Heart left ventricle (tissue), 16 donors: ENCODE measurements around the gene BDKRB2. TPM values are rescaled to one million over a fixed set of nuclear protein-coding genes. Genes with fewer than 3 reads are reported as not detected.

Source experiments
- ATAC-seq, 4 donors: fragments of 200-7000 bp; cut with Tn5 transposase; one replicate each; pipeline ENCODE4 v1.9.1; 2020 to 2022; ENCODE audit warnings: moderate library complexity in 4 of 4, mild to moderate bottlenecking in 3 of 4, moderate number of reproducible peaks in 1 of 4
- DNase-seq, 5 donors: peaks; one replicate each; pipeline ENCODE4 v3.0.0-alpha.2; 2020
- H3K27ac ChIP-seq, 12 donors: fragments of 200-600 bp; sonication (generic) in 4 of 12; one replicate each; pipeline versions ENCODE4 v1.5.0 to v1.8.0; 2016 to 2022; ENCODE audit warnings: mild to moderate bottlenecking in 2 of 12
- H3K27me3 ChIP-seq, 9 donors: fragments of 200-600 bp; sonication (generic) in 2 of 9; one replicate each; pipeline versions ENCODE4 v1.5.1 to v1.8.0; 2016 to 2022; ENCODE audit warnings: mild to moderate bottlenecking in 3 of 9
- H3K36me3 ChIP-seq, 9 donors: fragments of 200-600 bp; sonication (generic) in 2 of 9; one replicate each; pipeline versions ENCODE4 v1.5.0 to v1.8.0; 2018 to 2022; ENCODE audit warnings: mild to moderate bottlenecking in 2 of 9
- H3K4me1 ChIP-seq, 12 donors: fragments of 200-600 bp; sonication (generic) in 4 of 12; one replicate each; pipeline versions ENCODE4 v1.5.0 to v1.8.0; 2016 to 2022; ENCODE audit warnings: mild to moderate bottlenecking in 3 of 12
- H3K4me3 ChIP-seq, 12 donors: fragments of 200-600 bp; sonication (generic) in 4 of 12; one replicate each; pipeline versions ENCODE4 v1.5.0 to v1.8.0; 2017 to 2022; ENCODE audit warnings: mild to moderate bottlenecking in 9 of 12, moderate library complexity in 4 of 12
- H3K9me3 ChIP-seq, 12 donors: fragments of 200-600 bp; sonication (generic) in 4 of 12; one replicate each; pipeline versions ENCODE4 v1.5.0 to v1.8.0; 2016 to 2022; ENCODE audit warnings: mild to moderate bottlenecking in 1 of 12
- CTCF ChIP-seq, 12 donors: fragments of 200-600 bp; sonication (generic) in 4 of 12; IDR thresholded peaks; one replicate each; pipeline versions ENCODE4 v1.5.0 to v1.8.0; 2018 to 2022; ENCODE audit warnings: antibody characterized with exemption in 12 of 12, mild to moderate bottlenecking in 5 of 12
- POLR2A ChIP-seq, 2 donors: fragments of 450-650 bp; IDR thresholded peaks; one replicate each; pipeline ENCODE4 v1.6.1; 2017; ENCODE audit warnings: antibody characterized with exemption in 2 of 2, mild to moderate bottlenecking in 2 of 2, moderate library complexity in 2 of 2
- WGBS, 4 donors: extraction: QIAGEN DNeasy Blood & Tissue Kit in 2 of 4; methylation state at CpG; one replicate each; pipeline versions ENCODE4 v1.1.5 to v1.1.7; 2013 to 2018; 5-methylcytosine and 5-hydroxymethylcytosine counted together
- intact Hi-C, 10 donors: fragments of 100-400 bp; cut with DNase I; formaldehyde crosslinking; loops; one replicate each; pipeline versions ENCODE4 v1.11.1 to v1.14.2; 2022
- polyA plus RNA-seq, 2 donors: library from polyadenylated mRNA; stranded (reverse); fragments of 200-250 nt; gene quantifications; one replicate each; pipeline ENCODE4 v1.2.3, GENCODE V29; 2013
- total RNA-seq, 9 donors: library from RNA; depleted of rRNA in 2 of 9; stranded (reverse); fragments of >200 nt in 2 of 9; fragmentation: NEBNext Ultra II Directional in 3 of 9; extraction: Animal tissue kit (Norgen Biotek cat#: 25700) in 3 of 9; gene quantifications; one replicate each; pipeline versions ENCODE4 v1.1.0 to v1.2.4, GENCODE V29; 2016 to 2023
- donor health status: ischemic (EF 13 %, LVEDD 7.1; RV severe dilation, severe dysfunction).
- donor health status: healthy with polysubstance abuse.
- donor health status: DM: no; HTN: yes; CAD: no.
- donor health status: DM: no; HTN: no; CAD: no.
- donor health status: ischemic (EF 25% LVEDD 6.9; RV normal size, moderate dysfunction).
- donor health status: ischemic (EF 25% LVEDD 5.7; RV mildly dilated, moderate dysfunction).
- donor health status: healthy.
- donor health status: DM: yes; HTN: yes; CAD: no.
- donor health status: ischemic (EF 35%, LVEDD 5.7; RV mildly dilated, moderate dysfunction).
- donor health status: nonischemic (EF 11% LVEDD 7.7; RV severe dilation, severe dysfunction).
- donor health status: DM: yes; HTN: yes; CAD: no.
- donor health status: PGD.
- donor health status: ischemic (EF 29% LVEDD 5.4; RV normal size, mild dysfunction).
- donor health status: nonischemic (EF 23%, LVEDD 6.1; RV moderate dilation, normal function).

The BDKRB2 gene
- total and polyA plus RNA-seq, 11 donors: 0.14 to 3.3 (median 0.63) TPM

DNA sequence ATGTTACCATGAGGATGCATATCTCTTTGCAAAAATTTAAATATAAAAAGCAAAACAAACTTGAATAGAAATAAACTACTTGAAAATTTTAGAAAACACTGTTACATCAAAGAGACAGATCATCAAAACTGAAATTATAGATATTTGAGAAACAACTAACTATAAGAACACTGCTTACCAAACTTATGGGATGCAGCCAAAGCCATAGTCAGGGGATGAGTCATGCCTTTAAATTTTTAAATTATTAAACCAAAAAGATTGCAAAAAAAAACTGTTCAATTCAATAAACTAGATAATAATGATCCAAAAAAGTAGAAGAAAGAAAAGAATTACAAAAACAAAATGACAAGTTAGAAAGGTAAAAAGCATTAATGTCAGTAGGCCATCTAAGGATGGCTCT is 7.5 kb downstream of the BDKRB2 start:
- H3K9me3 ChIP-seq: peaks cover 0 to 15% (median 5%) of the 10 kb centered on the region in 12 donors
- no peaks in the 10 kb centered on the region for H3K27me3 ChIP-seq
- intact Hi-C loops: no loop called here
- no peaks in the 10 kb centered on the region for H3K36me3 ChIP-seq
- no peak overlapping the region for H3K27ac ChIP-seq
- DNase-seq (no peak), ATAC-seq (no peak)
- H3K4me1 ChIP-seq: no peaks in the 10 kb centered on the region
- no peak overlapping the region for H3K4me3 ChIP-seq
- TF ChIP-seq POLR2A (IDR thresholded peaks at IDR 0.05): no peak
- no peak for TF ChIP-seq CTCF (IDR thresholded peaks at IDR 0.05)

- intact Hi-C loops: no loop called here
- ATAC-seq (no peak), DNase-seq (no peak)
- H3K4me3 ChIP-seq: no peak overlapping the region
- H3K36me3 ChIP-seq: no peaks in the 10 kb centered on the region
- no peak for TF ChIP-seq CTCF (IDR thresholded peaks at IDR 0.05)
- no peak for TF ChIP-seq POLR2A (IDR thresholded peaks at IDR 0.05)
- H3K27ac ChIP-seq: no peak overlapping the region
- peaks cover 0 to 15% (median 5%) of the 10 kb centered on the region in 12 donors for H3K9me3 ChIP-seq
- WGBS, 4 donors: 91 to 93% (median 93%) methylated on average over 4 of the region's 4 CpGs
- H3K27me3 ChIP-seq: no peaks in the 10 kb centered on the region
- H3K4me1 ChIP-seq: no peaks in the 10 kb centered on the region
Measured at GRCh38 chr14:96212896-96213295, 8.3 kb downstream of the BDKRB2 start.

DNA sequence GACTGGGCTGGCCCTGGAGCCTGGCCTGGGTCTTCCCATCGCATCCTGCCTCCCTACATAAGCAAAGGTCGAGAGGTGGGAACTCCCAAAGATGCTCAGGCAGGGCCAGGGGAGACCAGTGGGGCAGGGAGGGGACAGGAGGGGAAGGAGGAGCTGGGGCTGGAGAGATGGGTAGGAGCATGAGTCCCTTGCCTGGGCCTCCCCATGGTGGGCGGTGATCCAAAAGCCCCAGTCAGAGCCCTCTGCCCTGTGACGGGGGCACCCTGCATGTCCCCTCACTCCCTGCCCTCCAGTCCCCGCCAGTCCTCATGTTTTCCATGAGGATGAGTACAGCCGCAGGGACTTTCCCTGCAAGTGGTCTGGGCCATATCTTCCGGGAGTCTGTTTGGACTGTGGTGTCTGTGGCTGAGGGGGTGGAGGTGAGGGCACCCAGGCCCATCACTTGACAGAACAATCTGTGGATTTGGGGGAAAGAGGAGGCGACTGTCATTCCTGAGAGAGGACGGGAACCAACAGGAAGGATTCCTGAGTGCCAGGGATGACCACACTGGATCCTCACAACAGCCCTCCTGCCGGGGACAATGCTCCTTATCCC is 9.3 kb downstream of the BDKRB2 start:
- Histone ChIP-seq H3K27me3 (no peaks in the 10 kb centered on the region), H3K9me3 (peaks cover 0 to 15% (median 5%) of the 10 kb centered on the region in 12 donors), H3K4me1 (no peaks in the 10 kb centered on the region), H3K27ac (no peak overlapping the region), H3K36me3 (no peaks in the 10 kb centered on the region), H3K4me3 (no peak overlapping the region)
- intact Hi-C loops: no loop called here
- peak in 1 of 4 donors; percentile 18 for ATAC-seq
- TF ChIP-seq CTCF (IDR thresholded peaks at IDR 0.05): no peak
- no peak for TF ChIP-seq POLR2A (IDR thresholded peaks at IDR 0.05)
- DNase-seq: no peak
- 75 to 89% (median 82%) methylated on average over 7 to 10 of the region's 10 CpGs for WGBS, 4 donors

GRCh38 chr14:96214793-96215192 is 10.2 kb downstream of the BDKRB2 start:
- no peak for DNase-seq
- Histone ChIP-seq H3K36me3 (no peaks in the 10 kb centered on the region), H3K27ac (no peak overlapping the region), H3K9me3 (peaks cover 0 to 15% (median 5%) of the 10 kb centered on the region in 12 donors), H3K27me3 (peaks cover 0 to 3% (median 0%) of the 10 kb centered on the region in 9 donors), H3K4me3 (no peak overlapping the region), H3K4me1 (no peaks in the 10 kb centered on the region)
- no peak for ATAC-seq
- TF ChIP-seq POLR2A (IDR thresholded peaks at IDR 0.05) (no peak), CTCF (IDR thresholded peaks at IDR 0.05) (no peak)
- intact Hi-C loops: no loop called here
- 83 to 92% (median 85%) methylated on average over 4 of the region's 4 CpGs for WGBS, 4 donors
